Transverse colon (tissue), 4 donors: ENCODE data around the gene TMEM129. TPM values are rescaled to one million over a fixed set of nuclear protein-coding genes. Genes with fewer than 3 reads are reported as not detected.

Experiments
- DNase-seq: peaks from one replicate; pipeline ENCODE4 v3.0.0-alpha.2; 2019
- H3K27ac ChIP-seq, 4 donors: fragments of 200-600 bp; sonication (generic); 2 replicates each; pipeline ENCODE4 v1.5.1; 2016 to 2018; ENCODE audit warnings: inconsistent platforms in 4 of 4
- H3K27me3 ChIP-seq: fragments of 200-600 bp; sonication (generic); 2 replicates; pipeline ENCODE4 v1.5.1; 2017; ENCODE audit warnings: inconsistent platforms
- H3K36me3 ChIP-seq, 4 donors: fragments of 200-600 bp; sonication (generic); 2 replicates each; pipeline ENCODE4 v1.5.1; 2017 to 2019; ENCODE audit warnings: inconsistent platforms in 4 of 4
- H3K4me1 ChIP-seq, 4 donors: fragments of 200-600 bp; sonication (generic); 2 replicates each; pipeline ENCODE4 v1.5.1; 2017 to 2020; ENCODE audit warnings: inconsistent platforms in 4 of 4
- H3K4me3 ChIP-seq, 4 donors: fragments of 200-600 bp; sonication (generic); 1 replicate in 1 of 4; 2 replicates in 3 of 4; pipeline versions ENCODE4 v1.5.1 to v1.6.1; 2017 to 2019; ENCODE audit warnings: inconsistent platforms in 4 of 4
- H3K9me3 ChIP-seq, 2 donors: fragments of 200-600 bp; sonication (generic); 2 replicates each; pipeline ENCODE4 v1.5.1; 2017 to 2019; ENCODE audit warnings: inconsistent platforms in 2 of 2
- CTCF ChIP-seq, 5 experiments: fragments of 200-600 bp in 3 of 5; fragments of 450-650 bp in 2 of 5; sonication (generic) in 3 of 5; IDR thresholded peaks; 1 replicate in 2 of 5; 2 replicates in 3 of 5; pipeline ENCODE4 v1.5.1; 2016 to 2017; ENCODE audit warnings: antibody characterized with exemption in 5 of 5, inconsistent platforms in 3 of 5, mild to moderate bottlenecking in 2 of 5, moderate library complexity in 1 of 5
- EP300 ChIP-seq: sonication (generic); formaldehyde crosslinking; IDR thresholded peaks from one replicate; pipeline ENCODE4 v1.6.1; 2017; ENCODE audit warnings: antibody characterized with exemption, low read depth
- POLR2A ChIP-seq: fragments of 450-650 bp; IDR thresholded peaks from one replicate; pipeline ENCODE4 v1.6.1; 2016; ENCODE audit warnings: antibody characterized with exemption, mild to moderate bottlenecking, moderate library complexity
- POLR2AphosphoS5 ChIP-seq, 3 donors: sonication (generic); formaldehyde crosslinking; IDR thresholded peaks; one replicate each; pipeline ENCODE4 v1.6.1; 2016; ENCODE audit warnings: antibody characterized with exemption in 3 of 3
- WGBS, 2 donors: methylation state at CpG; one replicate each; pipeline ENCODE4 v1.1.5; 2018; ENCODE audit warnings: low coverage in 1 of 2; 5-methylcytosine and 5-hydroxymethylcytosine counted together
- in situ Hi-C, 4 donors: fragments of 200-750 bp; cut with MboI; loops; one replicate each; pipeline versions ENCODE4 v1.15.0 to v1.15.1; 2017; ENCODE audit warnings: low sequenced_read_pairs in 3 of 4, low pct_ligation_motif_present in 1 of 4, low pct_unique_long_range_greater_than_20kb in 1 of 4
- intact Hi-C: fragments of 100-400 bp; cut with DNase I; formaldehyde crosslinking; loops from one replicate; pipeline ENCODE4 v1.15.1; 2023; ENCODE audit warnings: low total_unique reads
- total RNA-seq, 4 donors: library from RNA; depleted of rRNA; stranded (reverse); fragments of >200 nt; gene quantifications; one replicate each; pipeline ENCODE4 v1.1.0, GENCODE V29; 2016

TMEM129 gene
- total RNA-seq, 4 donors from 2014 or later, result 66.1 to 116 (median 86.6) TPM

- no peak overlapping the region for H3K4me3 ChIP-seq
- no peaks in the 10 kb centered on the region for H3K9me3 ChIP-seq
- no peak overlapping the region for H3K27ac ChIP-seq
- in situ Hi-C loops (loop anchor here in 1 of 4 donors (10.0 kb wide), 1 partner anchor 62 kb away; no protein-coding TSS in a partner anchor), intact Hi-C loops (no loop called here)
- H3K27me3 ChIP-seq, result no peaks in the 10 kb centered on the region
- peaks cover 0 to 22% (median 12%) of the 10 kb centered on the region in 4 donors for H3K4me1 ChIP-seq
- DNase-seq, result no peak
- 70% methylated on average over 8 of the region's 10 CpGs; no CpG with 5 or more reads in 1 of the 2 donors for WGBS, 2 donors
- TF ChIP-seq POLR2AphosphoS5 (IDR thresholded peaks at IDR 0.05) (no peak), POLR2A (no peak), EP300 (no peak), CTCF (IDR thresholded peaks at IDR 0.05) (no peak)
- no peaks in the 10 kb centered on the region for H3K36me3 ChIP-seq
Measured at GRCh38 chr4:1753294-1753696, 32.2 kb upstream of the TMEM129 start.

GRCh38 chr4:1752284-1753041 lies 31.3 kb upstream of the TMEM129 start:
- peaks cover 0 to 22% (median 12%) of the 10 kb centered on the region in 4 donors for H3K4me1 ChIP-seq
- WGBS, 2 donors, result 35% methylated on average over 16 of the region's 35 CpGs; no CpG with 5 or more reads in 1 of the 2 donors
- H3K27me3 ChIP-seq, result peaks cover 4% of the 10 kb centered on the region
- no peak overlapping the region for H3K27ac ChIP-seq
- H3K9me3 ChIP-seq, result no peaks in the 10 kb centered on the region
- TF ChIP-seq POLR2A (no peak), EP300 (no peak), CTCF (IDR thresholded peaks at IDR 0.05) (no peak), POLR2AphosphoS5 (IDR thresholded peaks at IDR 0.05) (no peak)
- DNase-seq, result peak; percentile 24
- no peak overlapping the region for H3K4me3 ChIP-seq
- in situ Hi-C loops, result loop anchor here in 1 of 4 donors (10.0 kb wide), 1 partner anchor 62 kb away; no protein-coding TSS in a partner anchor
- intact Hi-C loops, result no loop called here
- no peaks in the 10 kb centered on the region for H3K36me3 ChIP-seq

GRCh38 chr4:1751919-1752283 lies 30.8 kb upstream of the TMEM129 start:
- intact Hi-C loops, result no loop called here
- Histone ChIP-seq H3K27ac (no peak overlapping the region), H3K4me3 (no peak overlapping the region), H3K9me3 (no peaks in the 10 kb centered on the region), H3K36me3 (no peaks in the 10 kb centered on the region), H3K27me3 (peaks cover 5% of the 10 kb centered on the region), H3K4me1 (peaks cover 0 to 22% (median 12%) of the 10 kb centered on the region in 4 donors)
- in situ Hi-C loops, result loop anchor here in 1 of 4 donors (10.0 kb wide), 1 partner anchor 63 kb away; no protein-coding TSS in a partner anchor
- 41% methylated on average over 7 of the region's 8 CpGs; no CpG with 5 or more reads in 1 of the 2 donors for WGBS, 2 donors
- no peak for TF ChIP-seq EP300
- TF ChIP-seq CTCF (IDR thresholded peaks at IDR 0.05), result no peak
- no peak for TF ChIP-seq POLR2AphosphoS5 (IDR thresholded peaks at IDR 0.05)
- TF ChIP-seq POLR2A, result no peak
- no peak for DNase-seq

GRCh38 chr4:1751155-1751918 lies 30.2 kb upstream of the TMEM129 start:
- intact Hi-C loops, result no loop called here
- Histone ChIP-seq H3K36me3 (no peaks in the 10 kb centered on the region), H3K27me3 (peaks cover 5% of the 10 kb centered on the region), H3K27ac (no peak overlapping the region), H3K4me1 (peaks cover 0 to 22% (median 12%) of the 10 kb centered on the region in 4 donors), H3K9me3 (no peaks in the 10 kb centered on the region), H3K4me3 (no peak overlapping the region)
- WGBS, 2 donors, result 82% methylated on average over 29 of the region's 31 CpGs; no CpG with 5 or more reads in 1 of the 2 donors
- in situ Hi-C loops, result loop anchor here in 1 of 4 donors (10.0 kb wide), 1 partner anchor 63 kb away; no protein-coding TSS in a partner anchor
- no peak for DNase-seq
- TF ChIP-seq POLR2AphosphoS5 (IDR thresholded peaks at IDR 0.05) (no peak), POLR2A (no peak), CTCF (IDR thresholded peaks at IDR 0.05) (no peak), EP300 (no peak)
